OCI-M1 (cell line): ENCODE data around the gene SOX18.

ENCODE experiments used
- DNase-seq: peaks from one replicate; lab custom pipeline; 2025; lab: John Stamatoyannopoulos, UW

The SOX18 gene

DNA sequence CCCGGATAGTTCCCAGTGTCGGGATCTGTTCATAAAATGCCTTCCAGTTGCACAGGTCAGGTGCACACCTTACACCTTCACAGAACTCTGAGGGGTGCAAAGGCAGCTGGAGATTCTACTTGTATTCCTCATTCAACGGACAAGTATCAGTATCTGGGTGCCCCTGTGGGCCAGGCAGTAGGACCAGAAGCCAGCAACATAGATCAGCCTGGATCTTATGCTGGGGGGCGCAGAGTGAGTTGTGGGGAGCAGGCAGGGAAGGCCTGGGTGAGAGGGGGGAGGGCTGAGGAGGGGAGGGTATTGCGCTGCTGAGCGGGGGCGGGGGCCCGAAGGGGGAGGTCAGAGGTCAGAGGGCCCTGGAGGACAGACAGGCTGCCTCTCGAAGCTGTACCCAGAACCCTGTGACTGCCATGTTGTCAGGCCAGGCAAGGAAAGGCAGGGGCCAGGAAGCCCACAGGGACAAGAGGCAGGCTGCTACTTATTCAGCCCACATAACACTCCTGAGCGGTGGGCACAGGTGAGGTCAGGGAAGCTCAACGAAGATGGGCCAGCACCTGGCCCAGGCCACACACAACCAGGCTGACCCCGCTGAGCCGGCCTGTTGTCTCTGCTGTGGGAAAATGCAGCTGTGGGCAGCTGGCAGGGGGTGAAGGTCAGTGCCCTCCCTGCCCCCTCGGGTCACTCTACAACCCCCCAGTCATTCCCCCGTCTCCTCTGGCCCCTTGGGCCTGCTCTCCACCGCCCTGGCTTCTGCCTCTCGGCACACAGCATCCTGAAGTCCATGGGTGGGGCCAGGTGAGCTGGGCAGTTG lies 31.6 kb upstream of the SOX18 start:
- no peak for DNase-seq

- DNase-seq = no peak
Observed at GRCh38 chr20:64080013-64080812, 30.8 kb upstream of the SOX18 start, which contains the start of gene OPRL1. OPRL1 (plus strand) TSS chr20:64080082; CDS start chr20:64092721, 12,639 bp downstream.

DNA sequence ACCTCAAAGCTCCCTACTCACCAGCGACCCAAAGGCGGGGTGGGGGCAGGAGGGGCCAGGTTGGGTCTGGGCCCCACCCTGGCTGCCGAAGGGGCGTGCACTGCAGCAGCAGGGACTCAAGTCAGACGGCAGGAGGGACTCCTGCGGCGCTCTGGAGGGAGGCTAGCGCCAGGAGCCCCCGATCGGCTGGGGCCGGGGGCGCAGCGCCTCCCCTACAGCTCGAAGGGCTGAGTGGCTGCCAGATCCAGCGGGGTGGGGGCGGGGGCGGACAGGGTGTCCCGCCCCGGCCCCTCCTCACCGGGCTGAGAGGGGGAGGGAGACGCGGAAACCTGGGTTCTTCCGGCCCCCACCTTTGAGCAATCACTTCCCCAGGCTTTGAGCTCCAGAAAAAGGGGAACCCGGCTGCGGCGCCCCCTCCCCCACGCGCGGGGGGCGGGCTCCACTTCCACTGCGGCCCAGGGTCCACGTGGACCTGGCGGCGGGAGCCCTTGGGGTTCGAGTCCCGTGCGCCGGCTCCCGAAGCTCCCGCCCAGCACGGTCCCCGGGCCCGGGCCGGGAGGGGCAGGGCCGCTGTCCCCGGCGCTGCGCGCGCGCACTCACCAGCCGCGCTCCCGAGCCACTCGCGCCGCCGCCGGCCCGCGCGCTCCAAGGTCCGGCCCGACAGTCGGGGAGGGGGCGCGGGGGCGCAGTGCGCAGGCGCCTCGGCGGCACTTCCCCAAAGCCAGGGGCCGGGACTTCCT lies 30.0 kb upstream of the SOX18 start, which contains the start of gene RGS19:
Gene RGS19 (minus strand): TSS at position 246 of the 740 bp plus-strand sequence. CDS start 2,632 bp downstream, outside the sequence.
- peak; percentile 87 for DNase-seq

DNA sequence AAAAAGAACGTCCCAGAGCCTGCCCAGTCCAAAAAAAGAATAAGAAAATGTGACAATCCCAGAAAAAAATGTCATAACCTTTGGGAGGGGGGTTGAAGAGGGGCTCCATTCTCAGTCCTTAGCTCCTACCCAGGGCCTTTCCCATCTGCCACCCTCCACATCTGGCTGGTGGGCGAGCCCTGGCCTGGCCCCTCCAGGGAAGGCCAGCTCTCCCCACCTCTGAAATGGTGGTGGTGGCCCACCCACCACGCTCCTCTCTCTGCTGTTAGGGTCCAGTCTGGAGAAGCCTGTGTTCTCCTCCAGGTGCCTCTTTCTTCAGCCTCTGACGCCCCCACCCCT lies 29.5 kb upstream of the SOX18 start:
- no peak for DNase-seq

GRCh38 chr20:64077876-64078551 lies 28.6 kb upstream of the SOX18 start:
- DNase-seq = peak; percentile 57

DNA sequence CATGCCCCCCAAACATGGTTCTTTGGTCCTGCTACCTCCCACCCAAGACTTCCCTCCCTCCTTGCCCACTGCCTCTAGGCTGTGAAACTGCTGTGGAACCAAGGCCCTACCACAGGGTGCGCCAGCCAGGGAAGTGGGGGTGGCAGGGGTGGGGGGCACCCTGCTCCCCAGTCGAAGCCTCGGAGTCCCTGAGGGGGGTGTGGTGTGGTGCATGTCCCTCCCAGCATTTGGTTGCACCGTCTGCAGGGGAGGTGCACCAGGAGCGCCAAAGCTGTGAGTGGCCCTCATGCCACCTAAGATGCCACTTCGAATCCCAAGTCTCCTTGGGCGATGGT lies 28.1 kb upstream of the SOX18 start:
- no peak for DNase-seq

GRCh38 chr20:64077094-64077493 lies 27.7 kb upstream of the SOX18 start:
- DNase-seq = no peak

GRCh38 chr20:64076061-64076997 lies 26.9 kb upstream of the SOX18 start:
- DNase-seq = no peak

GRCh38 chr20:64075556-64075955 lies 26.1 kb upstream of the SOX18 start:
- no peak for DNase-seq

- DNase-seq = no peak
Observed at GRCh38 chr20:64074963-64075362, 25.5 kb upstream of the SOX18 start.

GRCh38 chr20:64074184-64074789 lies 24.8 kb upstream of the SOX18 start:
- DNase-seq = no peak

DNA sequence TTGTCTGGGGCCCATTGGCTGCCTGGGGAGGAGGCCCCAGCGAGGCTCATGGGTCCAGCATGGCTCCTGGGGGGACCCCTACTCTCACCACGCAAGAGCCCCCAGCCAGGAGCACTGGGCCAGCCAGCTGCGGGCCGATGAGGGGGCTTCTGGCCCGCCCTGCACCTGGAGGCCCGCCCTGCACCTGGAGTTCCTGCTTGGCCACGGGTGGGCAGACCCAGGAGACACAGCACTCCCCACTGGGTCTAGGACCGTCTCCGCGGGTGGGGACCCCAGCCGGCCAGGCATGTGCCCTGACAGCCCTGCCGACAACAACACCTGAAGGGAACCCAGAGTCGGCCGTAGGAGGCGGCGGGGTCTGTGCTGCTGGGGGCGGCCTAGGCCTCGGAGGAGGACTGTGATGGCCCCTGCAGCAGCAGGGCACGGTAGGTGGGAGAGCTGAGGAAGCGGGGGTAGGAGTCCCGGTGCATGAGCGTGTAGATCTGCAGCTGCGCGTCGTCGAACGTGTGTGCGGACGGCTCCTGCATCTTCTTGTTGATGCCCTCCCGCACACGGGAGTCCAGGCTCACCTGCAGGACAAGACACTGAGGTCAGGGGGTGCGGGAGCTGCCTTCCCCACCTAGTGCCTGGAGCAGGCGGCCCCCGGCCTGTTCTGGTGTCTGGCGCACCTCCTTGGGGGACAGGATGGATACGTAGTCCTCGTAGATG lies 24.2 kb upstream of the SOX18 start:
- no peak for DNase-seq

DNA sequence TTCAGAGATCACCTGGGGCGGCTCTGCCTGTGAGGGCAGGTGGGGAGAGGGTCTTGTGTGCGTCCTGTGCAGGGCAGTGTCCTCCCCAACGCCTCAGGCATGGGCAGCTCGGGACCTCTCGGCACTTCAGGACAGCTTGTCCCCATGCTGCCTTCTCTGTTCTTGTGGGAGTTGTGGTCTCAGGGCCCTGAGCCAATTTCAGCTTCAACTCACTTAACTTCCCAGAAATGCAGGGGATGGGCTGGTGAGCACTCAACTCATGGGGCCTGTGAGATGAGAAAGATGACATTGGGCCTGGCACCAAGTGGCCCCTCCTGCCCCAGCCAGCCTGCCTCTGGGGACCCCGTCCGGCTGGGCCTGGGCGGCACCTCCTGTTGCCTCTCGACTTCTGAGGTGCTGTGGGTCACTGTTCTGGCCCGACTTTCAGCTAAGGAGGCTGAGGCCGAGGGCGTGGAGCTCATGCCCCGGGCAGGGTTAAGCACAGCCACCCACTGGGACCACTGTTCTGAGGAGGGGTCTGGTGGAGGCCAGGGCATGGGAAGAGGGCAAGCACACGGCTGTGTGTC lies 23.1 kb upstream of the SOX18 start:
- DNase-seq = peak; percentile 67

GRCh38 chr20:64071341-64072332 lies 22.2 kb upstream of the SOX18 start:
- DNase-seq = no peak

DNA sequence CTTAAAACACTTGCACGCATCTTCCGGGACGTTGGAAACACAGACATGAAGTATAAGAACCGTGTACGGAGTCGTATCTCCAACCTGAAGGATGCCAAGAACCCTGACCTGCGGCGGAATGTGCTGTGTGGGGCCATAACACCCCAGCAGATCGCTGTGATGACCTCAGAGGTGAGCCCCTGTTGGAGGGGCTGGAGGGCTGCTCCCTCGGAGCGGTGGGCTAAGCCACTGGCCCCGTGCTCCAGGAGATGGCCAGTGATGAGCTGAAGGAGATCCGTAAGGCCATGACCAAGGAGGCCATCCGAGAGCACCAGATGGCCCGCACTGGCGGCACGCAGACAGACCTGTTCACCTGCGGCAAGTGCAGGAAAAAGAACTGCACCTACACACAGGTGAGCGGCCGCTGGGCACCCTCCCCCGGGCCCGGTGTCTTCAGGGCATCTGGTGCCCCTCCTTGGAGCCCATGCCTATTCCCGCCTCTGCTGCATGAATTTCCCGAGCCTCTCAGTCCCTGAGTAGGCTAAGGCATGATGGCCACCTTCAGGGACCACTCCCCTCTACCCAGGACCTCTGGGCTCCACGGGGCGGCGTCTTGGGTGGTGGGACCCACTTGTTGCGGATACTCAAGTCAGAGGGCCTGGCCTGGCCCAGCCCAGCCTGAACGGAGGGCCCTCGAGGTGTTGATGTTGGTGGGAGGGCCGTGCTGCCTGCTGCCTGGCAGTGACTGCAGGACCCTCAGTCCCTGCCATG lies 21.0 kb upstream of the SOX18 start:
- no peak for DNase-seq

- peak; percentile 53 for DNase-seq
Observed at GRCh38 chr20:64069614-64070243, 20.3 kb upstream of the SOX18 start.

GRCh38 chr20:64069209-64069613 lies 19.8 kb upstream of the SOX18 start:
- DNase-seq = no peak
